Superior temporal gyrus (tissue), 1 donor: ENCODE results near the gene ADGRB2.

Experiments
- DNase-seq: peaks from one replicate; pipeline ENCODE4 v3.0.0-alpha.2; 2016; ENCODE audit errors: extremely low spot score

Gene ADGRB2

DNA sequence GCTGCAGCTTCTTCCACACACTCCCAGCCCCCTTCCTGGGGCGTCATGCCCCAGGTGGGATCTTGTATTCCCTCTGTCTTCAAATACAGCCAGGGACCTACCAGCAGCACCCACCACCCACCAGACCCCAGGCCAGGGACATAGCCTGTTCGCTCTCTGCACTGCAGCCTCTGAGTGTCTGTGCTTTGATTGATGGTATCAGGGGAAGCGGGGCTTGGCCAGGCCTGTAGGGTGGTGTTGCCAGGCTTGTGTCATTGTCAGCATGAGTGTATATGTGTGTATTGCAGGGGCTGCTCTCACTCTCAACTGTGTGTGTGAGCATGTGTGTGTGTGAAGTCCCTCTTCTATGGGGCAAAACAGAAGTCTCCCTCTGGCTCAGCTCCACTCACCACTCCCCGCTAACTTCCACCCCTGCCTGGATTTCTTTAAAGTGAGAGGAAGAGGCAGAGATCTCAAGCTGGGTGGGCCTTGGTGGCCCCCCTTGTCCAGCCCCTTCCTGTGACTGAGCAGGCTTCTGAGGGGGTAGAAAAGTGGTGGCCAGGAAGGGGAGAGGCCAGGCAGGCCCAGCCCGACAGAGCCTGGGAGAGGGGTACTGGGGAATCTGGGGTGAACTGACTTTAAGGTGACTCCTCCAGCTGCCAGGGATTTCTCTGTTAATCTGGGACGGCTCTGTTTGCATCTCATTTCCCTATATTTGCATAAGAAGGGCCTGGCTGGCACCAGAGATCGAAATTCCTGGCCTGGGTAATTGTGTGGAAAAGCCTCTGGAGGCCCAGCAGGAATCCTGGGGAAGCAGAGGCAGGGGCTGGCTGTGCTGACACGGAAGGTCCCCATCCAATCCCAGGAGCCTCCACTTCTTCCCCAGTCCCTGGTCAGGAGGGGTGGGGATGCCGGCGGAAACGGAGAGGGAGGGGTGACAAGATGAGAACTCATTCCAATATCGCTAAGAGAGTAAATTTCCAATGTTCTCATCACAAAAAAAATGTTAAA, 18.6 kb upstream of the ADGRB2 start:
- no peak for DNase-seq

DNA sequence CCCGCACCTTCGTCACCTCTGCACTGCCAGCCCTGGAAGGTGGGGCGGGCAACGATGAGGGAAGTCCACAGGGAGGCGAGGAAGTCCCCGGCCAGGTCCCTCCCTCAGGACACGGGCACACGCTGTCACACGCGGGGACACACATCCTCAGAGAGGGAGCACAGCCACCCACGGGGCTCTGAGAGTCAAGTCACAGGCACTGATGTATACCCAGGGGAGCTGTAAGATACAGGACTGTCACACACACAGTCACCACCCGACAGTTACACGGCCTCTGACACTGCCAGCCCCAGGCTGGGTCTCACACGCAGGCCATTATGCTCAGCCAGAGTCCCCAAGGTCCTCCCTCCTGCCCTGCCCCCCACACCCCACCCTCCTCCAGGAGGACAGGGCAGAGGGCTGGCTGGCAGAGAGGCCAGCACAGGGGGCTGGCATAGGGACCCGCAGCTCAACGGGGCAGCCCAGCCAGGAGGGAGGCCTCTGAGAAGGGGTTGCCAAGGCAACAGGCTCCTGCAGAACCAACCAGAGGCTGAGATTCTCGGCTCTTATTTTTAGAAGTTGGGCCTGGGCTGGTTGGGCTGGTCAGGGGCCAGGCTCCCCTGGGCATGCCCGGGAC, 17.7 kb upstream of the ADGRB2 start:
- DNase-seq: no peak

DNA sequence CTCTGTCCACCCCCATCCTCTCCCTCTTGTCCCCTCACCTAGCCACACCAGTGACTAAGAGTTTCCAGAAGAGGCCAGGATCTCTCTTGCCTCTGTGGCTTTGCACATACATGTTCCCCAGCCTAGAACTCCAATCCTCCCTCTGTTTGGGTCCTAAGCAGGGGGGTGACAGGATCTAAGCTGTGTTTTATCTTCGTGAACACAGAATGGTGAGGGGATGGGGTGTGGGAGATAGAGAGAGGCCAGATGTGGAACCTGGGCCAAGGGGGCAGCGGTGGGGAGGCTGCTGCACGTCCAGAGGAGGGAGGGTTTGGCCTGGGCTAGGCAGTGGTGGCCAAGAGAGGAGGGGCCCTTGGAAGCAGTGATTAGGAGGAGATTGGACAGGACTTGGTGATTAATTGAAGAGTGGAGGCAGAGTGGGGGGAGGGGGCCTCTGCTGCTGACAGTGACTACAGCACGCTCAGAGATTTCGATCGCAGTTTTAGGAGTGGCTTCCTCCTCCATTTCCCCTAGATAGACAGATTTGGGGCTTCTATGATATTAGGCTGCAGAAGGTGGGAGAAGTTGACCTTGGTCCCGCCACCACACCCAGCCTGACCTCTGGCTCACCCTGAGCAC, 17.1 kb upstream of the ADGRB2 start:
- DNase-seq: no peak

DNA sequence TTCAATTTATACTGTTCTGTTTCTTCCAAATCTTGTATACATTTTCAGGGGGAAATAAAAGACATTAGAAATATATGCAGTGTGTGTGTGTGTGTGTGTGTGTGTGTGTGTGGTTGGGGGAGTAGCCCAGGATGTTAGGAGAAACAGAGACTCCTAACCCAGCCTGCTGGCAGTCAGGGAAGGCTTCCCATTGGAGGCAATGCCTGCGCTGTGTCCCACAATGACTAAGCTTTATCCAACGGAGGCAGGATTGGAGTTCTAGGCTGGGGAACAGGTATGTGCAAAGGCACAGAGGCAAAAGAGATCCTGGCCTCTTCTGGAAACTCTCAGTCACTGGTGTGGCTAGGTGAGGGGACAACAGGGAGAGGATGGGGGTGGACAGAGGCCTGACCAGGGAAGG, 16.5 kb upstream of the ADGRB2 start:
- no peak for DNase-seq

DNA sequence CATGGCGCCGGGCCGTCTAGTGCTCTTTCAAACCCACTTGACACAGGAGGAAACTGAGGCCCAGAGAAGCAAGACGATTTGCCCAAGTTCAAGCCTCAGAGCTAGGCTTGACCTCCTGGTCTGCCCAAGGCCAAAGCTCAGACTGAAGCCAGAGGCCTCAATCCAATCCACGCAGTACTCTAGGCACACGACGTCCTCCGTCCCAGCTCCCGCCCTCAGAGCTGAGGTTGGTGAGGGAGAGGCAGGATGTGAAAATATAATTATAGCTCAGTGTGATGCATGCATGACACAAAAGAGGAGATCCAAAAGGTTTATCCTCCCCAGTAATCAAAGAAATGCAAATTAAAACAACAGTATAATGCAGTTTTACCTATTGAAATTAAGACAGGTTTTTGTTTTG, 15.5 kb upstream of the ADGRB2 start:
- no peak for DNase-seq

DNA sequence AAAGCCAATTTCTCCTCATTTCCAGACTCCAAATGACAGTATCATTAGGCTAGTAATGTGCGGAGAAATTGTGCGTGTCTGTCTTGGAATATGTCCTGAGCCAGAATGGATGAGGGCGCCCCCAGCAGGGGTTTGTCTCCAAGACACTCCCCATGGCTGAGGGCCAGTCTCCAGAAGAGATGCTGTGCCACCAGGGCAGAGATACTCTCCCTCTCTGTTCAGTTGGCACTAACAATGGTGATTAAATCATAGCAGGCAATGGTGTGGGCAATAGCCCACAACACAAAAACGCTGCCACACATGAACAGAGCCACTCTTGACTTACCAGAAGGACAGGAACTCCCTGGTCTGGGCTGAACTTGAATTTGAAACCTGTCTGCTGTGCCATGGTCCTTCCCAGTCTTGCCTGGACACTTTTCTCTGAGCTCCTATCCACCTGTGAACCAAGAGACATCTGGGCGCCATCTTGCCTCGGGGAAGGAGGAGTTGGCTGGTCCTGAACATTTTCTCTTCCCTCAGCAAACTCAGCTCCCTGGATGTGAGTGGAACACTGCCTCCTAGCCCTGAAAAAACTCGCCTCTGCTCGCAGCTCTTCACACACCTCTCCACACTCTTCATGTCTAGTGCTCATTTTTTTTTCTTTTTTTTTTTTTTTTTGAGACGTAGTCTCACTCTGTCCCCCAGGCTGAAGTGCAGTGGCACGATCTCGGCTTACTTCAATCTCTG, 14.8 kb upstream of the ADGRB2 start:
- no peak for DNase-seq

DNA sequence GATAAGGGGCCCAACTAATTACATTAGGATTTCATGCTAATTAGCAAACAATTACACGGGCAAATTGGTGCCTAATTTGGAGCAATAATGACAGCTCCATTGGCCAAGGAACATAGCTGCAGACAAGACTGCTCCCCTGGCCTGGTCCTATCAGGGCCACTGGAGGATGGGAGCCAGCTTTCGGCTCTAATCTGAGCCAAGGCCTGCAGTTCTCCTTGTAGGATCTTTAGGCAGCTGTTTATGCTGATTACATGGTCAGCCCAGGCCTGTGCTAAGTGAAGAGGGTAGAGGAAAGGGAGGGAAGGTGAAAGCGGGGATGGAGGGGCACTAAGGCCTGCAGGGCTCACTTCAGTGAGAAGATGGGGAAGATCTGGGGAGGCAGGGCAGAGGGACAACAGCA, 12.4 kb upstream of the ADGRB2 start:
- no peak for DNase-seq

DNA sequence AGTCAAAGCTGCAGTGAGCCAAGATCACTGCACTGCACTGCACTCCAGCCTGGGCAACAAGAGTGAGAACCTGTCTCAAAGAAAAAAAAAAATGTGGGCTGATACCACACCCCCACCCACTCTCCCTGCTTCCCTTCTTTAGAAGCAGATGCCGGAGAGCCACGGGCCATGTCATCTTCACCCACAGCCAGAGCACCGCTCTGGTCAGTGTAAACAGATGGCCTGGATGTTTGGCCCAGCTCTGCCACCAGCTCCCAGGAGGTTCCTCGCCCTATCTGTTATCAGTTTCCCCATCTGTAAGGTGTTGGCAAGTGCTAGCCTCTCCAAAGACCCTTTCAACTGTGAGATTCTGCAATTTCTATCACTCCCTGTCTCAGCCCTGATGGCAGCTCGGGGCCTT, 11.9 kb upstream of the ADGRB2 start:
- no peak for DNase-seq

DNA sequence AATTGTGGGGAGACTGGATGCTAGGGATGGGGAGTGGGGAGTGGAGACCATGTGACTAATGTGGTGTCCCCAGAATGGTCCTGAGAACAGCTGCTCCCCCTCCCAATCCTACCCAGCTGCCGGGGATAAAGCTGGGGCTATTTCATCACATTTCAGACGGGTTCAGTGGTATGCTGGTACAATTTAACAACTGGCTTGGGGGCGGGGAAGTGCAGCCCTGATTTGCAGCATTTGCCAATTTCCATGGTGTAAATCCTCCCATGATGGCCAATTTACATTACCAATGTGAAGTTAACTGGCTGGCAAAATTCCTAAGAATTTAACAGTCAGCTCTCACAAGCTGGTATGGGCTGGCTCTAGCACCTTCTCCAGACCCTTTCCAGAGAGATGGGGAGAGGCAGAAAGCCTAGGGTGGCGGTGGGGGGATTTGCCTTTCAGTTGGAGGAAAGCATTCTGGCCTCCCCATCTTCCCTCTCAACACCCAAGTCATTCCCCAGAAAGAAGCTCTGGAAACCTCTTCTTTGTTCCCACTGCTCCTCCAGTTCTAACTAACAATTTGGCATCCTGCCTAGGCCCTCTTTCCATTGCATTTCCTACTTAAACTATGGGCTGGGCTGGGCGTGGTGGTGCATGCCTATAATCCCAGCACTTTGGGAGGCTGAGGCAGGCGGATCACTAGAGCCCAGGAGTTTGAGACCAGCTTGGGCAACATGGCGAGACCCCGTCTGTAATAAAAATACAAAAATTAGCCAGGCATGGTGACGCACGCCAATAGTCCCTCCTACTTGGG, 11.3 kb upstream of the ADGRB2 start:
- no peak for DNase-seq

DNA sequence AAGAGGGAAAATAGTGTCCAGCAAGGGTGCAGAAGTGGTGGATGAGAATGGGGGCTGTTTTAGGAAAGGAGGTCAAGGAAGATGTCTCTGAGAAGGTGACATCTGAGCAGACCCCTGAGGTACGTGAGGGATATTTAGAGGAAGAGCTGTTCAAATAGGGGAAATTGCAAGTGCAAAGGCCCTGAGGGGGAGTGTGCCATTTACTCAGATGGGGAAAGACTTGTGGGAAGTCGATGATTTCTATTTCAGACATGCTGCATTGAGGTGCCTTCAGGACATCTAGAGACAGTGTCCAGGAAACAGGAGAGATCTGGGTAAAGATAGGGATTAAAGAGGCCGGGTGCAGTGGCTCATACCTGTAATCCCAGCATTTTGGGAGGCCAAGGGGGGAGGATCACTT, 10.4 kb upstream of the ADGRB2 start:
- no peak for DNase-seq

DNA sequence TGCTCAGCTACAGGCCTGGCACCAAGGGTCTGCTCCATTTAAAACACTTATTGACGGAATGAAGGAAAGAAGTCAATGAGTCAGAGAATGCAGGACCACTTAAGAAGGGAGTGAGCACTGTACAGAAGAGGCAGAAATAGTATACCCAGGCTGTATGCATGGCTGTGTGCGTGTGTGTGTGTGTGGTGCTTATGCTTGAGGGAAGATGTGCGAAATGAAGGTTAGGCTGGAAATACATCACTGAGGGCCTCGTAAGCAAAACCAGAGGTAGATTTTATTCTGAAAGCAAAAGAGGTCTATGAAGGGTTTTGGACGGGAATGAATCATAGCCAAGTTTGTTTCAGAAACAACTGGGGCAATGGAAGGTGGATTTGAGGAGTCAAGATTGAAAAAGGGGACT, 9.7 kb upstream of the ADGRB2 start:
- DNase-seq: no peak

DNA sequence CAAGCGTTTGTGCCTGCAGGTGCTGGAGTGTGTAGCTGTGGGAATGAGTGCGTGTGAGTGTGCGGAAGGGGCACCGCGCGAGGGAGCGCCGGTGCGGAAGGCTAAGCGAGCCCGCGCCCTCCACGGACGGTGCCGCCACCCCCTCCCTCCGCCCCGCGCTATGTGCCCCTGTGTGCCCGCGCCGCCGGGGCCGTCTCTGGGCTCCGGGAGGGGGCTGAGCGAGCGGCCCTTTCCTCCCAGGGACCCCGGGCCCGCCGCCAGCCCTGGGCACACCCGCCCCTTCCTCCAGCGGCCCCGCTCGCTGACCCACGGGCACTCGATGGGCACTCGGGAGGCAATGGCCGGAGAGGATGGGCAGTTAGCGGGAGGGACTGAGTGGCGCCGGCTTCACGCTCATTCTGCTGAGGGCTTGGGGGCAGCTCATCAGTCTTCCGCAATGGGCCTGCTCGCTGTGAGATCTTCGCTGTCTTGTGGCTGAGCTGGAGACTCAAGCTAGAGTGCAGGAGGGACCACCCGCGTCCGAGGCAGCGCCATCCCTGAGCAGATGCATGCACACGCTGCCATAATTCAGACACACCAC, 8.6 kb upstream of the ADGRB2 start:
- no peak for DNase-seq

DNA sequence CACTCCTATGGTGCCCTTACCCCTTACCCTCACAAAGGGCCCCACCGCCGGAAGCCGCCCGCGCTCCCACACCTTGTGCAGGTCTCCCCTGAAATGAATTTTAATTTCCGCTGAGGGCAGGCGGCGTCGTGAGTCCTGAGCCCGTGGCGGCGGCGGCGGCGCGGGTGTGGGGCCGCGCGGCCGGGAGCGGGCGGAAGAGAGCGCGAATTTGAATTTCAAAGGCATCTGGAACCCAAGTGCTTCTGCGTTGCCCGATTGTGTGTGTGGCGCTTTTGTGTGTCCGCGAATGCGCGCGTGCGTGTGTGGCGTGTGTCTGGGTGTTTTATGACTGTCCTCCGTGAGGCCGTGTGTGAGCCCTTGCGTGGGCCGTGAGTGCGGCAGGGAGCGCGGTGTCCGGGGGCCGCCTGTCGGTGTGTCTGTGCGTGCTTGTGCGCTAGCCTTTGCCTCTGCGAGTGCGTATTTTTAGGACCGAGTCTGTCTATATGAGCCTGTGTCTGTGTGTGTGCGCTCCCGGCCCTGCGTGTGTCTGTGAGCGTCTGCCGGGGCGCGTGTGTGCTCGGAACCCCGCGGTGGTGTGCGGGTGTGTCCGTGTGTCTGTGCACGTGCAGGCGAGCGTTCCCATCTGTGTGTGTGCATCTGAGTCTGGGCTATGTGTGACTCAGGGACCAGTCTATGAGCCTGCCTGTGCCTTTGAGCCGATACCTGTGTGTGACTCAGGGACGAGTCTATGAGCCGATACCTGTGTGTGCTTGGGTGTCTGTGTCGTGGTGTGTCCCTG, 7.9 kb upstream of the ADGRB2 start:
- DNase-seq: no peak

DNA sequence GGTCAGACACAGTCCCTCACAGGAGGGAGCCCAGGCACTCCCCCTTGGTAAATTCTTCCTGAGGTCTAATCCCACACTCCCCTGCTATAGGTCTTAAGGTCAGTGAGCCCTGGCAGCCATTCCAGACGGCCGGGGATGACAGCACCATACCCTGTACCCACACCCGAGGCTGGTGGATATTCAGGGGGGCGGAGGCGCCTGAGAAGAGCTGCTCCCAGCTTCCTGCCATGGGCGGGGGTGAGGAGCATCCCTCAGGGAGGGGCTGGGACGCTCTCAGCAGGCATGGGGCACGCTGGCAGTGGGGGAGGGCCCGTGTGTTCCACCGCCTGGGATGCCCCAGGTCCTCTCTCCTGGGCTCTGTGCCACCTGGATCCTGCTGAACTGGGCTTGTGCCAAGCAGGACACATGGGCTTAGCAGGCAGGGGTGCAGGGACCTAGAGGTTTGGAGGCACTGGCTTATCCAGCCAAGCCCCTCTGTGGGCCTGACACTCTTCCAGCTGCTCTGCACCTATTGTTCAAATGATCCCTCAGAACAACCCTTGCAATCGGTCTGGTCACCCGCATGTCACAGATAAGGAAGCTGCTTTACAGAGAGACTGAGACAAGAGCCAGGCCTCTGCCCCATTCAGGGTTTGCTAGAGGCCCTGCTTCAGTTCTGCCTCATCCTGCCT, 5.7 kb upstream of the ADGRB2 start:
- no peak for DNase-seq

DNA sequence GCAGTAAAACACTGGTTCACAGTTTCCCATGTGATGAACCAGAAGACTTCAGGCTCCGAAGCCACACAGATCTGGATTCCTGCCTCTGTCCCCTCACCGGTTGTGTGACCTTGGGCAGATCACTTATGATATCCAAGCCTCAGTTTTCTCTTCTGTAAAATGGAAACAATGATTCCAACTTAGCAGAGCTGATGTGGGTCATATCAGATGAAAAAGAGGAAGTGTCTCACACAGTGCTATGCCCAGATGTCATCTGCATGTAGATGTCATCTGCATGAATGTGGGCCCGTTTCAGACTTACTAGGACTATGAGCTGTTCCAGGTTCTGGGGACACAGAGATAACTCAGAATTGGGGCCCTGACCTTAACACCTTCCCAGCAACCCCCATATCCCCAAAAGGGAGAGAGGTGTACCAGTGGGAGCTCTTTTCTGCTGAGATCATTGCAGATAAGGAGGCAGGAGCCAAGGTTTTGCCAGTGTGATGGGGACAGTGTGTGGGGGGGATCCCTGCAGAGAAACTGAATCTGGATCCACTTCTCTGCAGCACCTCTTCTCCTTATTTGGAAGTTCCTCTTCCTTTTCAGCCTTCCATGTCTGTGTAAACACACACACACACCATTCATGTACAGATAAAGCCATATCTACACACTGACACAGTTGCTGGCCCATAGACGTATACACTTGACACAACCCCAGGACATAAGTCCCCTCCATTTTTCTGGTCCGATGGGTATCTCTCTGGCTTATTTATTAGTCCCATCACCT, 5.0 kb upstream of the ADGRB2 start:
- DNase-seq: no peak

DNA sequence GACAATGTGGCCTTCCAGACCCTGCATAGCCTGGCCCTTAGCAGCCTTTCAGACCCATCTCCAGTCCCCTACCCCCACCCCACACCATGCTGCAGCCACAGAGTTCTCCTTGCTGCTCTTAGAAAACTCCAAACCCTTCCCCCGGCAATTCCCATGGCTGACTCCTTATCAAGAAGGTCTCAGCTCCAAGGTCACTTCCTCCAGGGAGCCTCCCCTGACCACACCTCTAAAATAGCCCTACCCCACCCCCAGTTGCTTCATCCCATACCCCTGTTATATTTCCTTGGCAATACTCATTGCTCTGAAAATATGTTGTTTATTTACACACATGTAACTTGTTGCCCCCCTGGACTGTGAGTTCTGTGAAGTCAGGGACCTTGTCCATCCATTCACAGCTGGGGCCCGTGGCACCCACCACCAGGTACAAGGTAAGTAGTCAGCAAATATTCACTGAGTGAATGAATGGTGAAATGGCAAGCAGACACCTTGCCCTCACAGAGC, 4.3 kb upstream of the ADGRB2 start:
- DNase-seq: no peak

DNA sequence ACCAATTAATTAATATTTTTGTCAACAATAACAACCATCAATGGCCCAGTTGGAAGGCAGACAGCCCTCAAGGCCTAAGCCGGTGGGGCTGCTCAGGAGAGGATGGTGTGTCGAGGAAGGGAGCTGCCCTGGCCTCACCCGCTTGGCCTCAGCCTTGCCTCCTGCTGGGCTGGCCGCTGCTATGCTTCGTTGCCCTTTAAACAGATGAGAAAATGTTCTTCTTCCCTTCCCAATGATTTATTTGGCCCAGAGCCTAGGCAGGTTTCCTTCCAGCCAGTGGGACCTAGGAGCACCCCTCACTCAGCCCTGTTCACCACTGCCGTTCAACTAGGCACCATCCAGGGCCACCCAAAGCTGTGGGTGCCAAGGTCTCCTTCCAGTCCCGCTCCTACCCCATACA, 3.1 kb upstream of the ADGRB2 start:
- DNase-seq: no peak

DNA sequence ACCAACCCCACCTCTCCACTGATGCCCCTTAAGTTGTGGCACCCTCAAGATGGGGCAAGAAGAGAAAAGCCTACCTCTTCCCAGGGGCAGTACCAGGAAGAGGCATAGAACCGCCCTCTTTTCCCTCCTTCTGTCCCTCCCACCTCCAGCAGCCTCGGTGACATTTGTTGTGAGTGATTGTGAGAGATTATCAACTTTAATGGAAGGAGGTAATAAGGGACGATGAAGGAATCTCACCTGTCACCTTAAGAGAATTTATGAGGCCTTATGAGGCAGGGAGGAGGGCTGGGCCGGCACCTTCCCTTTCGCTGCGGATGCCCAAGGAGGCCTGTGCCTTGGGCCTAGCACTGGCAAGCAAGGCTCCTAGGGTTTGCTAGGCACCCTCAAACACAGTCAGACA, 1.4 kb upstream of the ADGRB2 start:
- DNase-seq: no peak

DNA sequence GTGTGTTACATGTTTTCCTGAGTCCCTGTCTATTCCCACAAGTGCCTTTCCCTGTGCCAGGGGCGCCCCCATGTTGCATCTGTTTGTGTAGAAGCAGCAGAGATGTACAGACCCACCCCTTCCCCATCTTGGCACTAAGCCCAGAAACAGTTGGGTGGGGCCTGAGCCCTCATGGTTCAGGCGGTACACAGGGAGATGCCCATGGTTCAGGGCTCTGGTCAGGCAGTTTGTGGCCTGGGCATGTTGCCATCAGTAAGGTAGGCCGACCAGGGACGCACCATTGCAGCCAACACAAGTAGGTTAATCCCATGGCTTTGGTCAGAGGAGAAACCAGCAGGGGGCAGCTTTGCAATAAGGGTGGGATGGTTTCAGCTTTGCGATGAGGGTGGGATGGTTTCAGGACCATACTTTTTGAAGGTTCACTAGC, 914 bp upstream of the ADGRB2 start:
- DNase-seq: peak; percentile 75
